ENCODE measurements around the gene ATP8B3. TPM values are rescaled to one million over a fixed set of nuclear protein-coding genes. Genes with fewer than 3 reads are reported as not detected.
A peak's percentile ranks its signal among the peaks of the same experiment; 100 is the strongest.

Gene ATP8B3
- total and polyA plus RNA-seq, 7 donors, result 0.06 to 0.30 (median 0.17) TPM; not detected in 1

- no peak for ATAC-seq
- Histone ChIP-seq H3K27ac (no peak overlapping the region), H3K9me3 (peaks cover 12% of the 10 kb centered on the region), H3K27me3 (ENCODE audit: insufficient read depth in 3 of 3, low read length in 2 of 3) (peaks cover 2 to 89% (median 39%) of the 10 kb centered on the region in 3 donors), H3K4me3 (no peak overlapping the region), H3K4me1 (no peaks in the 10 kb centered on the region), H3K36me3 (ENCODE audit: insufficient read depth in 1 of 2, low read depth in 1 of 2) (no peaks in the 10 kb centered on the region)
- no peak for DNase-seq
- no peak for TF ChIP-seq CTCF (IDR thresholded peaks at IDR 0.05)
- 72 to 78% (median 73%) methylated on average over 8 to 9 of the region's 9 CpGs for WGBS, 3 donors
- intact Hi-C loops (cut with DNase I), result loop anchor here (5.0 to 10.0 kb wide), 2 partner anchors 77 to 224 kb away; no protein-coding TSS in a partner anchor
Measured at GRCh38 chr19:1768918-1769644, 43.0 kb downstream of the ATP8B3 start.

- Histone ChIP-seq H3K27ac (no peak overlapping the region), H3K36me3 (ENCODE audit: insufficient read depth in 1 of 2, low read depth in 1 of 2) (no peaks in the 10 kb centered on the region), H3K4me3 (no peak overlapping the region), H3K27me3 (ENCODE audit: insufficient read depth in 3 of 3, low read length in 2 of 3) (peaks cover 2 to 89% (median 34%) of the 10 kb centered on the region in 3 donors), H3K4me1 (no peaks in the 10 kb centered on the region), H3K9me3 (peaks cover 12% of the 10 kb centered on the region)
- TF ChIP-seq CTCF (IDR thresholded peaks at IDR 0.05), result no peak
- WGBS, 3 donors, result 14 to 18% (median 16%) methylated on average over 13 of the region's 13 CpGs
- ATAC-seq, result no peak
- DNase-seq, result no peak
- intact Hi-C loops (cut with DNase I), result loop anchor here (5.0 to 10.0 kb wide), 2 partner anchors 76 to 223 kb away; no protein-coding TSS in a partner anchor
Measured at GRCh38 chr19:1768248-1768647, 43.8 kb downstream of the ATP8B3 start.

GRCh38 chr19:1767464-1767933 lies 44.6 kb downstream of the ATP8B3 start:
- DNase-seq (peak in 1 of 2 donors; percentile 37), ATAC-seq (peak; percentile 58 to 77 (median 68))
- peak; percentile 84 for TF ChIP-seq CTCF (IDR thresholded peaks at IDR 0.05)
- Histone ChIP-seq H3K9me3 (peaks cover 12% of the 10 kb centered on the region), H3K27ac (no peak overlapping the region), H3K4me1 (no peaks in the 10 kb centered on the region), H3K4me3 (no peak overlapping the region), H3K27me3 (ENCODE audit: insufficient read depth in 3 of 3, low read length in 2 of 3) (peaks cover 2 to 94% (median 34%) of the 10 kb centered on the region in 3 donors), H3K36me3 (ENCODE audit: insufficient read depth in 1 of 2, low read depth in 1 of 2) (no peaks in the 10 kb centered on the region)
- intact Hi-C loops (cut with DNase I), result loop anchor here (1.0 to 10.0 kb wide), 3 partner anchors 75 to 223 kb away; no protein-coding TSS in a partner anchor
- 3 to 4% (median 4%) methylated on average over 19 to 21 of the region's 21 CpGs for WGBS, 3 donors

- Histone ChIP-seq H3K27me3 (ENCODE audit: insufficient read depth in 3 of 3, low read length in 2 of 3) (peaks cover 2 to 94% (median 34%) of the 10 kb centered on the region in 3 donors), H3K9me3 (peaks cover 12% of the 10 kb centered on the region), H3K27ac (no peak overlapping the region), H3K36me3 (ENCODE audit: insufficient read depth in 1 of 2, low read depth in 1 of 2) (no peaks in the 10 kb centered on the region), H3K4me3 (no peak overlapping the region), H3K4me1 (no peaks in the 10 kb centered on the region)
- DNase-seq, result no peak
- ATAC-seq, result no peak
- intact Hi-C loops (cut with DNase I), result loop anchor here (1.0 to 10.0 kb wide), 3 partner anchors 75 to 222 kb away; no protein-coding TSS in a partner anchor
- 21 to 23% (median 22%) methylated on average over 10 of the region's 10 CpGs for WGBS, 3 donors
- TF ChIP-seq CTCF (IDR thresholded peaks at IDR 0.05), result no peak
Measured at GRCh38 chr19:1766800-1767352, 45.2 kb downstream of the ATP8B3 start.
